ENCODE results near the gene SFMBT2.

Gene SFMBT2

DNA sequence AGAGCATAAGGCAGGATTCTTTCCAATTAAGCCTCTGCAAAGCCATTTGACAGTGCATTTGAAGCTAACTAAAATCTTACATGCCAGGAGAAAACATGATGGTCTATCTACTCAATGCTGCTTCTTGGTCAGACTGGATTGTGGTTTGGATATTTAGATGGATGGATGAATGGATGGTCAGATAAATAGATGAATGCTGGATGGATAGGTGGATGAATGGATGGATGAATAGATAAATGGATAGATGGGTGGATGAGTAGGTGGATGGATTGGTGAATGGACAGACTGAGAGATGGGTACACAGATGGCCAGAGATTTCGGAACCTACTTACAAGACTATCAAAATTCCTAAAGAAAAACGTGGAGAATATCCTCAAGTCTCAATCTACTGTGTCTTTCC, 127.6 kb downstream of the SFMBT2 start:
- Histone ChIP-seq H3K4me3 (ENCODE audit: low read length) (no peak overlapping the region), H3K9me3 (ENCODE audit: low read length) (no peaks in the 10 kb centered on the region), H2AFZ (ENCODE audit: low read depth, low read length) (no peak overlapping the region), H3K36me3 (ENCODE audit: insufficient read depth, low read length) (no peaks in the 10 kb centered on the region), H3K27me3 (ENCODE audit: insufficient read depth, low read length) (no peaks in the 10 kb centered on the region), H3K4me1 (ENCODE audit: insufficient read depth, low read length) (peaks cover 2% of the 10 kb centered on the region)

DNA sequence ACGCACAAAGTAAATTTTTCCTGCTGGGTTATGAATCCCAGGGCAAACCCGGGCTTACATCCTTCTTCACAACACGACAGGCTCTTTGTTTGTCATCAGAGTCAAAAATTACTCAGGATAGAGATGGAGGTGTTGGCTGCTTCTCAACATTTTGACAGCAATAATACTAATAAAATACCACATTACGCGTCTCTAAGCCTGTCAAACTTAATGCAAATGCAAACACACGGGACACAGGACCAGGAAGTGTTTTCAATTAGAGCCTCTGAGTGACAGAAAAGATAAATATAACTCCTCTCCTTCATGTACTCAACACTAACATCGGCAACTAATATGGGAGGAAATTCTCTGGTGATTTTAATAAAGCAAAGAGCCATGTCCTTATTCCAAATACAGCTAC, 128.4 kb downstream of the SFMBT2 start:
- Histone ChIP-seq H3K9me3 (ENCODE audit: low read length) (no peaks in the 10 kb centered on the region), H3K36me3 (ENCODE audit: insufficient read depth, low read length) (no peaks in the 10 kb centered on the region), H2AFZ (ENCODE audit: low read depth, low read length) (no peak overlapping the region), H3K27me3 (ENCODE audit: insufficient read depth, low read length) (no peaks in the 10 kb centered on the region), H3K4me3 (ENCODE audit: low read length) (no peak overlapping the region), H3K4me1 (ENCODE audit: insufficient read depth, low read length) (peaks cover 9% of the 10 kb centered on the region)

DNA sequence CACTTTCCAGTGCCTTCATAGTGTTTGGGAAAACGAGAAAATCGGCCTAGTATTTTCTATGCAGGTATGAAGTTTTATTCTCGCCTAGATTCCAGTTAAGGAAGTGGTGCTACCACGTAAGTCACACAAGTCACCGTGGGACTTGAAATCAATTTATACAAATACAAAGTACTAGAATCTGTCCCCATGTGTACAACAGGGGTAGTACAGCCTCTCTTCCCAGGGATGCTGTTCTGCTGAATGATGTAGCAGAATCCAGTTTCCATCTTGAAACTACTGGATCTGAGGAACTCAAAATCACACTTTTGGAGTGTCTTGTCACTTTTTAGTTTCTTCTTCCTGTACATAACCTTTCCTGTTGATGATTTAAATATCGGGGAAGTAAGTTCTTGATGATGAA, 129.4 kb downstream of the SFMBT2 start:
- H3K9me3 ChIP-seq (ENCODE audit: low read length) = no peaks in the 10 kb centered on the region
- H3K4me3 ChIP-seq (ENCODE audit: low read length) = no peak overlapping the region
- H3K36me3 ChIP-seq (ENCODE audit: insufficient read depth, low read length) = no peaks in the 10 kb centered on the region
- no peaks in the 10 kb centered on the region for H3K27me3 ChIP-seq (ENCODE audit: insufficient read depth, low read length)
- H2AFZ ChIP-seq (ENCODE audit: low read depth, low read length) = no peak overlapping the region
- peaks cover 9% of the 10 kb centered on the region for H3K4me1 ChIP-seq (ENCODE audit: insufficient read depth, low read length)

DNA sequence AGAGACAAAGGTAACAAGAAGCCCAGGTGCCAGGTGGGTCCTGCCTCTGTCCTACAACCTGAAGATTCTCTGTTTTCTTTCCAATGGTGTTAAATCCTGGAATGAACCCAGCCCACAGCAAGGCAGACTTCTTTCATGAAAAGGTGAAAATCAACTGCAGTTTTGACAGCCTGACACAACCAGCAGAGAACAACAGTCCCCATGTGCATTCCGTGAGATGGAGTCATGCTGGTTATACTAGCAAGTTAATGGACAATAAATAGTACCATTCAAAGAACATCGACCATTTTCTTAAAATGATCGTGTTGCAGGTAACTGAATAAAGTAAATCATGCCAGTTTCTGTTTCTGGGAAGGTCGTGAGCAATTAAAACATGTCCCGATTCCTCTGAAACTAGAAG, 131.5 kb downstream of the SFMBT2 start:
- H3K4me3 ChIP-seq (ENCODE audit: low read length) = no peak overlapping the region
- H2AFZ ChIP-seq (ENCODE audit: low read depth, low read length) = no peak overlapping the region
- H3K4me1 ChIP-seq (ENCODE audit: insufficient read depth, low read length) = peaks cover 9% of the 10 kb centered on the region
- H3K27me3 ChIP-seq (ENCODE audit: insufficient read depth, low read length) = no peaks in the 10 kb centered on the region
- no peaks in the 10 kb centered on the region for H3K9me3 ChIP-seq (ENCODE audit: low read length)
- no peaks in the 10 kb centered on the region for H3K36me3 ChIP-seq (ENCODE audit: insufficient read depth, low read length)

DNA sequence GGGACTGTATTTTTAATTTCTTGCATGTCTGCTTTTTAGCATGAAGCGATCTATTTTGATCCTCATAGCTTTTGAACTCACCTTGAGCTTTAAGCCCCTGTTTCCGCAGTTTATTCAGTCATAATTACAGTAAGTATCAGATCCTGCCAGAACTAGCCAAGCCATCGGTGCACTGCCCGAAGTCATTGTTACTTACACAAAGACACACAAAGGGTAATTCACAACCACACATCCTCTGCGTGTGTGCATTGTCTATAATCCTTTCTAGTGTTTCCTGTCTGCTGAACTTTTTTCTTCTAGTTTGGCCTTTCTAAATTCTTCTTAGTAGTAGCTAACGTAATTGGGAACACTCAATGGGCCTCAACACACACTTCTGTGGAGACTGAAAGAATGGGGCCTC, 133.0 kb downstream of the SFMBT2 start:
- no peaks in the 10 kb centered on the region for H3K36me3 ChIP-seq (ENCODE audit: insufficient read depth, low read length)

DNA sequence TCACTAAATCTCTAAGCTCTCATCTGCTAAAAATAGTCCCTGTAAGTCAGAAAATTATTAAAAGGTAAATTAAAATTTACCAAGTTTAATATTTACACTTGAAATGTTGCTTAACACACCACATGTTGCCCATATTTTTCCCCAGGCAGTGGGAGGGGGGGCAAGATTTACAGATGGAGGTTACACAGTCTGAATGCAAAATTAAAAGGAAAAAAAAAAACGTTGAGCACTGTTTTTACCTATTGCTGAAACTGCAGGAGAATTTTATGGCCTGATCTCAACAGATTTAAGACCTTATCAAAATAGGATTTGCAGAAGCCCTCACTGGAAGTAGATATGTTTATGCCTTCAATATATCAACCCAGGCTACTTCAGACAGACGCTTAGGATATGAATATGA, 133.4 kb downstream of the SFMBT2 start:
- Histone ChIP-seq H3K4me3 (ENCODE audit: low read length) (no peak overlapping the region), H2AFZ (ENCODE audit: low read depth, low read length) (no peak overlapping the region), H3K36me3 (ENCODE audit: insufficient read depth, low read length) (no peaks in the 10 kb centered on the region), H3K4me1 (ENCODE audit: insufficient read depth, low read length) (peaks cover 9% of the 10 kb centered on the region), H3K27me3 (ENCODE audit: insufficient read depth, low read length) (no peaks in the 10 kb centered on the region), H3K9me3 (ENCODE audit: low read length) (no peaks in the 10 kb centered on the region)

More for the DNA sequence above, 133.0 kb downstream of the SFMBT2 start:
- Histone ChIP-seq H2AFZ (ENCODE audit: low read depth, low read length) (no peak overlapping the region), H3K9me3 (ENCODE audit: low read length) (no peaks in the 10 kb centered on the region), H3K27me3 (ENCODE audit: insufficient read depth, low read length) (no peaks in the 10 kb centered on the region), H3K4me1 (ENCODE audit: insufficient read depth, low read length) (peaks cover 9% of the 10 kb centered on the region), H3K4me3 (ENCODE audit: low read length) (no peak overlapping the region)

DNA sequence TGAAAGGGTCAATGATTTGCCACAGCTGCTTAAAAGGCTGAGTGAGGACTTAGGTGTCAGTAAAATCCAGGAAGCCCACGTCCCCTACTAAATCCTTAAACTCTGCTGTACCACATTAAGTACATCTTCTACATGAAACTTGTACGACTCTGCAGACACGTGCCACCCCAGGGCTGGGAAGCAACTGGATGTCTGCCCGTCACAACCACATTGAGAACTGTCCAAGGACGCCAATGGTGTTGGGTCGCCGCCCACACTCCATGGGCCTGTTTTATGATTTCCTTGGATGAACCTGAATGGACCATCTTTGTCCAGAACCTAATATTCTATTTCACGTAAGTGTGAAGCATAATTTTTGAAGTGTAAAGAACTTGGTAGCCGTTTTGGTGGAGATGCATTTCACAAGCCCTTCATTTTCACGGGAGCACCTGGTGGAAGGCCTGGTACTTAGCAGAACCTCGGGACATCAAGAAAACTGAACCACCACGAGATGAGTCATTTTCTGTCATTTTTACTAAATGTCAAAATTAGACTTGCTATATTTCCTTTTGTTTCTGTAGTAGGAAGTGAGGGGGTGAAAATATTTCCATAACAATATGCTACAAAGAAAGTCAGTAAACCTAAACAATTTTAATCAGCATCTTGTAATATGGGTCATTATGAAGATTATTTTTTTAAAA, 134.9 kb downstream of the SFMBT2 start:
- H2AFZ ChIP-seq (ENCODE audit: low read depth, low read length) = no peak overlapping the region

DNA sequence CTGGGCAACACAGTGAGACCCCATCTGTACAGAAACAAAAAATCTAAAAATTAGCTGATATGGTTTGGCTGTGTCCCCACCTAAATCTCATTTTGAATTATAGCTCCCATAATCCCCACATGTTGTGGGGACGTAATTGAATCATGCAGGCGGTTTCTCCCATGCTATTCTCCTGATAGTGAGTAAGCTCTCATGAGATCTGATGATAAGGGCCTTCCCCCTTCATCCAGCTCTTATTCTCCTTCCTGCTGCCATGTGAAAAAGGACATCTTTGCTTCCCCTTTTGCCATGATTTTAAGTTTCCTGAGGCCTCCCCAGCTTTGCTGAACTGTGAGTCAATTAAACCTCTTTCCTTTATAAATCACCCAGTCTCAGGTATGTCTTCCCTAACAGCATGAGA, 136.5 kb downstream of the SFMBT2 start:
- Histone ChIP-seq H3K4me3 (ENCODE audit: low read length) (no peak overlapping the region), H2AFZ (ENCODE audit: low read depth, low read length) (no peak overlapping the region), H3K4me1 (ENCODE audit: insufficient read depth, low read length) (peaks cover 10% of the 10 kb centered on the region), H3K27me3 (ENCODE audit: insufficient read depth, low read length) (no peaks in the 10 kb centered on the region), H3K36me3 (ENCODE audit: insufficient read depth, low read length) (no peaks in the 10 kb centered on the region), H3K9me3 (ENCODE audit: low read length) (no peaks in the 10 kb centered on the region)

More for the DNA sequence above, 134.9 kb downstream of the SFMBT2 start:
- Histone ChIP-seq H3K36me3 (ENCODE audit: insufficient read depth, low read length) (no peaks in the 10 kb centered on the region), H3K27me3 (ENCODE audit: insufficient read depth, low read length) (no peaks in the 10 kb centered on the region), H3K4me1 (ENCODE audit: insufficient read depth, low read length) (peaks cover 9% of the 10 kb centered on the region), H3K9me3 (ENCODE audit: low read length) (no peaks in the 10 kb centered on the region), H3K4me3 (ENCODE audit: low read length) (no peak overlapping the region)

DNA sequence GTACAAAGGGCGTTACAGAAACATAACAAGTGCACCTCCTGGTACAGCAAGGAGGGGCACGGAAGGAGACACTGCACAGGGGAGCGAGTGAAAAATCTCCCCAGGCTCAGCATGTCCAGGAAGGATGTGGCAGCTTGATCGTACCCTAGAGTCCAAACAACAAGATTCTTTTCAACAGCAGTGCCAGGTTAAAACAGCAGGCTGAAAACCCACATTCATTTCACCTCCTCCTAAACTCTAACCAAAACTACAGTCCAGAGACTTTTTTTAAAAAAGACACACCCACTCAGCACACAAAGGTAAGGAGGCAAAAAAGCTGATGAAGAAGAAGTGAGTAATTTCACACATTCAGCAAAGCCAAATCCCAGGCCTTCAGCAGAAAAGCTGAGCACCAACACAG, 138.8 kb downstream of the SFMBT2 start:
- Histone ChIP-seq H2AFZ (ENCODE audit: low read depth, low read length) (no peak overlapping the region), H3K27me3 (ENCODE audit: insufficient read depth, low read length) (no peaks in the 10 kb centered on the region), H3K4me3 (ENCODE audit: low read length) (no peak overlapping the region), H3K36me3 (ENCODE audit: insufficient read depth, low read length) (no peaks in the 10 kb centered on the region), H3K4me1 (ENCODE audit: insufficient read depth, low read length) (peaks cover 2% of the 10 kb centered on the region), H3K9me3 (ENCODE audit: low read length) (no peaks in the 10 kb centered on the region)

DNA sequence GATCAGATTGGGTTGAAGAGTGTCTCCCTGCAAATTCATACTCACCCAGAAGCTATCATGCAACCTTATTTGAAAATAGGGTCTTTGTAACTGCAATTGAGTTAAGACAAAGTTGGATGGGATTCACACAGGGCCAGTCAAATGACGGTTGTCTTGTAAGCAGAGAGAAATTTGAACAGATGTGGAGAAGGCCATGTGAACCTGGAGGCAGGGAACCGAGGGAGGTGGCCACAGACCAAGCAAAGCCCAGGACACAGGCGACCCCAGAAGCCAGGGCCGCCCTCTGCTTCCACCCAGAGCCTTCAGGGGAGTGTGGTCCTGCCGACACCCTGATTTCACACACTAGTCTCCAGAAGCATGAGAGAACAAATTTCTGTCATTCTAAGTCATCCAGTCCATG, 140.8 kb downstream of the SFMBT2 start:
- Histone ChIP-seq H3K4me1 (ENCODE audit: insufficient read depth, low read length) (peaks cover 2% of the 10 kb centered on the region), H3K36me3 (ENCODE audit: insufficient read depth, low read length) (no peaks in the 10 kb centered on the region), H3K9me3 (ENCODE audit: low read length) (no peaks in the 10 kb centered on the region), H2AFZ (ENCODE audit: low read depth, low read length) (no peak overlapping the region), H3K27me3 (ENCODE audit: insufficient read depth, low read length) (no peaks in the 10 kb centered on the region), H3K4me3 (ENCODE audit: low read length) (no peak overlapping the region)

DNA sequence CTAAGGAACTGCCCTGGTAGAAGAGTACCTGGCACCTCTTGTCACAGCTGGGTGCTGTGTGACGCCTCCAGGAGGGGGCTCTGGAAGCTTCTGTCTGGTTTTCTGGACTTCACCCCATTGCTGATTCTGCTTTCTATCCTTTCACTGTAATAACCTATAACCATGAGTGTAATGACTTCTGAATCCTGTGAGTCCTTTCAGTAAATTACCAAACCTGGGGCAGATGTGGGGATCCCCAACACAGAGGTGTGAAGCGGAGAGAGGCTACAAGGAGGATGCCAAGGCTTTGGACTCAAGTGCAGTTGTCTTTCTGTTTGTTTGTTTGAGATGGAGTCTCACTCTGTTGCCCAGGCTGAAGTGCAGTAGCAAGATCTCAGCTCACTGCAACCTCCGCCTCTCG, 143.7 kb downstream of the SFMBT2 start:
- H3K4me3 ChIP-seq (ENCODE audit: low read length) = no peak overlapping the region
- peaks cover 2% of the 10 kb centered on the region for H3K4me1 ChIP-seq (ENCODE audit: insufficient read depth, low read length)
- no peaks in the 10 kb centered on the region for H3K9me3 ChIP-seq (ENCODE audit: low read length)
- H2AFZ ChIP-seq (ENCODE audit: low read depth, low read length) = no peak overlapping the region
- no peaks in the 10 kb centered on the region for H3K27me3 ChIP-seq (ENCODE audit: insufficient read depth, low read length)
- H3K36me3 ChIP-seq (ENCODE audit: insufficient read depth, low read length) = no peaks in the 10 kb centered on the region

DNA sequence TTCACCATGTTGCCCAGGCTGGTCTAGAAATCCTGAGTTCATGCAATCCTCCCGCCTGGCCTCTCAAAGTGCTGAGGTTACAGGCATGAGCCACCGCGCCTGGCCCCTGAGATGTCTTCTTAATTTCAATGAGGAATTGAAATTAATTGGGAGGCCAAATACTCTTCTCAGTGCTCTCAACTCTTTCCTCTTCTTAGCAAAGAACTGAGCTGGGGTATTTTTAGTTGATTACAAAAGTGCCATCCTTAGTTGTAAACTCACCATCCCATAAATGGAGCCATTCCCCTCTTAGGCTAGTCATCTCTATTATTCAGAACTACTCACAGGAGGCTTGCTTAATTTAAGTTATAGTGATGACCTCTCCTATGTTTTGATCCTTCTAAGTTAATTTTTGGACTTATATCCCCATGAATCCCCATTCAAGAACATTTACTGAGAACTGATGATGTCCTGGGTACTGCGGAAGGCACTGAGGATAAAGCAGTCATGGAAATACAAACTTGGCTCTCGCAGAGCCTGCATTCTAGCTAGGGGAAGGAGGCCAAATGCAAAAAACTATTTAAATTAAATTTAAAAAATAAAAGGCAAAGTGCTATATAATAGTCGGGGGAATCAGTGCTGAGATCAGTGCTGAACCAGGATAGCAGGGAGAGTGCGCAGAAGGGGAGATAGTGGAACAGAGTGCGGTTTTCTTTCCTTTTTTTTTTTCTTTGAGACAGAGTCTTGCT, 145.3 kb downstream of the SFMBT2 start:
- Histone ChIP-seq H3K4me1 (ENCODE audit: insufficient read depth, low read length) (peaks cover 2% of the 10 kb centered on the region), H3K4me3 (ENCODE audit: low read length) (no peak overlapping the region)

DNA sequence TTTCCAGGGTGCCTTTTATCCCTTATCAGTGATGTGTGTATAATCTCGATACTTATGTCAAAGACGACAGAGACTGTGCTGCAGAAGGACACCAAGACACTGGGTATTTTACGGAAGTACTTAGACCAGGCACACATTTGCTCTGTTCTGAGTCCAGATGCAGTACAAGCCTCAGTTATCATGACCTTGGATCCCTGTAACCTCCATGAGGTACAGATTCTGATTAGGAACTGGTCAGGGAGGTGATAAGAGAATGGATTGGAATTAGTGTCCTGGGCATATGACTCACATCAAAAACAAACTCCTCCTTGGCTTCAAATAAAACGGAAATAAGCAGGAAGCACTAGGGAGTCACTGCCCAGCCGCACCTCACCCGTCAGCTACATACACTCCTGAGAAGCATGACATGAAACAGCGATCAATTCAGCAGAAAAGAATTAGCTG, 146.5 kb downstream of the SFMBT2 start:
- no peaks in the 10 kb centered on the region for H3K27me3 ChIP-seq (ENCODE audit: insufficient read depth, low read length)
- H2AFZ ChIP-seq (ENCODE audit: low read depth, low read length) = no peak overlapping the region
- H3K36me3 ChIP-seq (ENCODE audit: insufficient read depth, low read length) = no peaks in the 10 kb centered on the region
- H3K9me3 ChIP-seq (ENCODE audit: low read length) = no peaks in the 10 kb centered on the region
- peaks cover 3% of the 10 kb centered on the region for H3K4me1 ChIP-seq (ENCODE audit: insufficient read depth, low read length)
- no peak overlapping the region for H3K4me3 ChIP-seq (ENCODE audit: low read length)

More for the DNA sequence above, 145.3 kb downstream of the SFMBT2 start:
- Histone ChIP-seq H3K36me3 (ENCODE audit: insufficient read depth, low read length) (no peaks in the 10 kb centered on the region), H3K9me3 (ENCODE audit: low read length) (no peaks in the 10 kb centered on the region), H2AFZ (ENCODE audit: low read depth, low read length) (no peak overlapping the region), H3K27me3 (ENCODE audit: insufficient read depth, low read length) (no peaks in the 10 kb centered on the region)
